ENCODE measurements around the gene EIF3F. TPM values are rescaled to one million over a fixed set of nuclear protein-coding genes. Genes with fewer than 3 reads are reported as not detected.

Gene EIF3F
- total RNA-seq, 4 donors from 2014 or later = 132 to 345 (median 190) TPM

Small RNA genes lying within 50 kb of the gene (small RNA-seq; reads per million reads assigned to genes)
- gene COX6CP5 = 0 reads per million in 2 donors

Other genes starting within 250 kb of the EIF3F start
- not detected for gene OR5P2, start 190.4 kb upstream of the EIF3F start, total RNA-seq
- gene OR5P3, start 156.5 kb upstream of the EIF3F start, total RNA-seq = not detected
- not detected for gene OR10A6, start 56.1 kb upstream of the EIF3F start, total RNA-seq
- gene OR10A3, start 45.6 kb upstream of the EIF3F start, total RNA-seq = not detected
- gene NLRP10, start 21.9 kb upstream of the EIF3F start, total RNA-seq = not detected
- gene TUB, start 93.9 kb downstream of the EIF3F start, total RNA-seq = 10 to 100 TPM in 1 of 4 donors, 1 to 10 TPM in 2, under 1 TPM in 1; 0.18 to 11.6 (median 2.4) TPM
- gene RIC3, start 181.7 kb downstream of the EIF3F start, total RNA-seq = 10 to 100 TPM in 1 of 4 donors, 1 to 10 TPM in 3; 2.8 to 26.4 (median 4.9) TPM

All from Peyer's patch (tissue), 4 donors.